ENCODE results near the gene DENND5B. TPM values are rescaled to one million over a fixed set of nuclear protein-coding genes. Genes with fewer than 3 reads are reported as not detected.

DENND5B gene
- total RNA-seq, 1 experiment from 2014 or later, result 34.9 TPM

GRCh38 chr12:31346267-31346666 lies 244.7 kb downstream of the DENND5B start:
- TF ChIP-seq CTCF (IDR thresholded peaks at IDR 0.05; ENCODE audit: insufficient read depth in 1 of 2, low read depth in 1 of 2, low read length in 1 of 2, severe bottlenecking in 1 of 2, unreplicated experiment in 1 of 2), result no peak
- Histone ChIP-seq H3K36me3 (ENCODE audit: control insufficient read depth, insufficient read depth, low read length) (no peaks in the 10 kb centered on the region), H3K4me1 (peaks cover 2% of the 10 kb centered on the region; the same call in 1 of the 2 replicates), H3K27me3 (replicated peaks; ENCODE audit: control insufficient read depth, insufficient read depth, low read length) (no peaks in the 10 kb centered on the region), H3K9me3 (no peaks in the 10 kb centered on the region), H3K4me3 (ENCODE audit: low read depth, low read length) (no peak overlapping the region)
- no peak for DNase-seq
- Mint-ChIP-seq H3K36me3 (ENCODE audit: insufficient read depth, unreplicated experiment) (no peaks in the 10 kb centered on the region), H3K4me1 (ENCODE audit: low read depth, unreplicated experiment) (peaks cover 9% of the 10 kb centered on the region), H3K27me3 (ENCODE audit: insufficient read depth, unreplicated experiment) (no peaks in the 10 kb centered on the region), H3K9me3 (ENCODE audit: unreplicated experiment) (peaks cover 7% of the 10 kb centered on the region), H3K4me3 (ENCODE audit: unreplicated experiment) (no peak overlapping the region), H3K27ac (ENCODE audit: unreplicated experiment) (no peak overlapping the region)
- POLR2A ChIA-PET, result interaction anchor here (1.1 kb wide), 1 partner anchor 20 kb away, joined by 4 read pairs; no protein-coding TSS in a partner anchor
- no TSS peak for BruUV-seq (replicated peaks)
- intact Hi-C loops (cut with micrococcal nuclease; ENCODE audit: unreplicated experiment), result no loop called here
- CTCF ChIA-PET, result no interaction called here

GRCh38 chr12:31343139-31343538 lies 247.8 kb downstream of the DENND5B start:
- ChIA-PET CTCF (no interaction called here), POLR2A (no interaction called here)
- Histone ChIP-seq H3K36me3 (ENCODE audit: control insufficient read depth, insufficient read depth, low read length) (no peaks in the 10 kb centered on the region), H3K27me3 (replicated peaks; ENCODE audit: control insufficient read depth, insufficient read depth, low read length) (no peaks in the 10 kb centered on the region), H3K4me1 (peaks cover 31% of the 10 kb centered on the region), H3K9me3 (no peaks in the 10 kb centered on the region), H3K4me3 (ENCODE audit: low read depth, low read length) (no peak overlapping the region)
- Mint-ChIP-seq H3K9me3 (ENCODE audit: unreplicated experiment) (no peaks in the 10 kb centered on the region), H3K27me3 (ENCODE audit: insufficient read depth, unreplicated experiment) (no peaks in the 10 kb centered on the region), H3K4me1 (ENCODE audit: low read depth, unreplicated experiment) (peaks cover 23% of the 10 kb centered on the region), H3K27ac (ENCODE audit: unreplicated experiment) (no peak overlapping the region), H3K4me3 (ENCODE audit: unreplicated experiment) (no peak overlapping the region), H3K36me3 (ENCODE audit: insufficient read depth, unreplicated experiment) (no peaks in the 10 kb centered on the region)
- intact Hi-C loops (cut with micrococcal nuclease; ENCODE audit: unreplicated experiment), result no loop called here
- no TSS peak for BruUV-seq (replicated peaks)
- no peak for TF ChIP-seq CTCF (IDR thresholded peaks at IDR 0.05; ENCODE audit: insufficient read depth in 1 of 2, low read depth in 1 of 2, low read length in 1 of 2, severe bottlenecking in 1 of 2, unreplicated experiment in 1 of 2)
- DNase-seq, result no peak

- peaks cover 36% of the 10 kb centered on the region for H3K4me1 ChIP-seq
- Mint-ChIP-seq H3K27ac (ENCODE audit: unreplicated experiment) (no peak overlapping the region), H3K4me3 (ENCODE audit: unreplicated experiment) (no peak overlapping the region), H3K36me3 (ENCODE audit: insufficient read depth, unreplicated experiment) (peaks cover 6% of the 10 kb centered on the region), H3K4me1 (ENCODE audit: low read depth, unreplicated experiment) (peaks cover 31% of the 10 kb centered on the region), H3K9me3 (ENCODE audit: unreplicated experiment) (no peaks in the 10 kb centered on the region), H3K27me3 (ENCODE audit: insufficient read depth, unreplicated experiment) (no peaks in the 10 kb centered on the region)
- intact Hi-C loops (cut with micrococcal nuclease; ENCODE audit: unreplicated experiment), result no loop called here
- no peaks in the 10 kb centered on the region for H3K27me3 ChIP-seq (replicated peaks; ENCODE audit: control insufficient read depth, insufficient read depth, low read length)
- ChIA-PET CTCF (no interaction called here), POLR2A (no interaction called here)
- H3K9me3 ChIP-seq, result no peaks in the 10 kb centered on the region
- H3K36me3 ChIP-seq (ENCODE audit: control insufficient read depth, insufficient read depth, low read length), result no peaks in the 10 kb centered on the region
- DNase-seq, result no peak
- H3K4me3 ChIP-seq (ENCODE audit: low read depth, low read length), result no peak overlapping the region
- no peak for TF ChIP-seq CTCF (IDR thresholded peaks at IDR 0.05; ENCODE audit: insufficient read depth in 1 of 2, low read depth in 1 of 2, low read length in 1 of 2, severe bottlenecking in 1 of 2, unreplicated experiment in 1 of 2)
- BruUV-seq (replicated peaks), result no TSS peak
These were observed 248.7 kb downstream of the DENND5B start for GRCh38 chr12:31342286-31342685.

All from Caco-2 (cell line).